Liver (tissue), 3 donors: ENCODE measurements around the gene ZNF697.
A peak's percentile ranks its signal among the peaks of the same experiment; 100 is the strongest.

ENCODE experiments used
- CTCF ChIP-seq: fragments of 150-350 bp; IDR thresholded peaks from 2 replicates; pipeline ENCODE4 v1.5.1; 2017; ENCODE audit warnings: improper control_type of control experiment, low read depth, low read length; ENCODE audit not compliant: missing input control
- EGR1 ChIP-seq, 2 donors: IDR thresholded peaks; 2 replicates each; pipeline ENCODE4 v1.6.1; 2016 to 2018; ENCODE audit warnings: antibody characterized with exemption in 2 of 2, low read depth in 2 of 2
- JUND ChIP-seq, 2 donors: IDR thresholded peaks; 2 replicates each; pipeline ENCODE4 v1.6.1; 2016; ENCODE audit warnings: antibody characterized with exemption in 2 of 2
- REST ChIP-seq: IDR thresholded peaks from 2 replicates; pipeline ENCODE4 v1.6.1; 2016; ENCODE audit warnings: antibody characterized with exemption, mild to moderate bottlenecking
- TAF1 ChIP-seq: conservative IDR thresholded peaks from 2 replicates; pipeline ENCODE4 v1.6.1; 2016; ENCODE audit warnings: antibody characterized with exemption, mild to moderate bottlenecking
- donor health status: healthy.
- donor health status: healthy.

- TF ChIP-seq TAF1 (no peak), CTCF (peak; percentile 65), REST (no peak), JUND (IDR thresholded peaks at IDR 0.05) (no peak), EGR1 (IDR thresholded peaks at IDR 0.05; ENCODE audit: low read depth in 2 of 2) (no peak)
These were observed 65.3 kb downstream of the ZNF697 start for GRCh38 chr1:119582801-119583200.
